Subcutaneous abdominal adipose tissue (tissue), 5 donors: ENCODE results near the gene CTNNA3.

Experiments used
- H3K27ac ChIP-seq: one replicate; pipeline ENCODE4 v1.7.0; 2013; ENCODE audit warnings: low read depth, mild to moderate bottlenecking, inconsistent platforms, low read length, moderate library complexity
- H3K27me3 ChIP-seq, 5 donors: one replicate each; pipeline ENCODE4 v1.7.0; 2013; ENCODE audit warnings: low read length in 5 of 5, inconsistent platforms in 1 of 5; ENCODE audit not compliant: control insufficient read depth in 5 of 5, insufficient read depth in 4 of 5
- H3K36me3 ChIP-seq, 5 donors: one replicate each; pipeline ENCODE4 v1.7.0; 2013; ENCODE audit warnings: low read length in 5 of 5; ENCODE audit not compliant: control insufficient read depth in 5 of 5, insufficient read depth in 5 of 5
- H3K4me1 ChIP-seq, 5 donors: one replicate each; pipeline ENCODE4 v1.7.0; 2013; ENCODE audit warnings: low read length in 5 of 5, mild to moderate bottlenecking in 3 of 5, moderate library complexity in 1 of 5; ENCODE audit not compliant: control insufficient read depth in 5 of 5, insufficient read depth in 5 of 5
- H3K4me3 ChIP-seq, 5 donors: one replicate each; pipeline ENCODE4 v1.7.0; 2013; ENCODE audit warnings: low read length in 5 of 5, low read depth in 1 of 5
- H3K9ac ChIP-seq, 5 donors: one replicate each; pipeline ENCODE4 v1.7.0; 2013; ENCODE audit warnings: low read length in 5 of 5, mild to moderate bottlenecking in 4 of 5, moderate library complexity in 3 of 5
- H3K9me3 ChIP-seq, 5 donors: one replicate each; pipeline ENCODE4 v1.7.0; 2013; ENCODE audit warnings: low read length in 5 of 5; ENCODE audit not compliant: control insufficient read depth in 5 of 5
- donor health status: healthy.
- donor health status: healthy.
- donor health status: healthy.
- donor health status: healthy.
- donor health status: healthy.

CTNNA3 gene

DNA sequence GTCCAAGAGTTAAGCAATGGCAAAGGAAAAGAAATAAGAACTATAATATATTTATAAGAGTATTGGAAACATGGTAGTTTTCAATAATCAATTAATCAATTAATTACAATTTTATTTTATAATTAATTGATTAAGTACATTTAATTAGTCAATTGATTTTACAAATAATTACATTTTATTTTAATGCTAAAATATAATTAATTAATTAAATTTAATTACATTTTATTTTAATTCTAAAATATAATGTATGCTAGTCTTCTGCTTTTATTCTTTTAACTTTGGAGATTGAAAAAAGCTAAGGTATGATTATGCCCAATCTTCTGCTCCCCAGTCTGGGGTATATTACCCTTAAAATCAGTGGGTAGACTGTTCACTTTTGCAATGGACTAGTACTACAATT is 1456.9 kb downstream of the CTNNA3 start:
- Histone ChIP-seq H3K4me1 (no peaks in the 10 kb centered on the region), H3K9ac (no peak overlapping the region), H3K36me3 (no peaks in the 10 kb centered on the region), H3K4me3 (no peak overlapping the region), H3K27me3 (no peaks in the 10 kb centered on the region), H3K9me3 (no peaks in the 10 kb centered on the region), H3K27ac (no peak overlapping the region)

DNA sequence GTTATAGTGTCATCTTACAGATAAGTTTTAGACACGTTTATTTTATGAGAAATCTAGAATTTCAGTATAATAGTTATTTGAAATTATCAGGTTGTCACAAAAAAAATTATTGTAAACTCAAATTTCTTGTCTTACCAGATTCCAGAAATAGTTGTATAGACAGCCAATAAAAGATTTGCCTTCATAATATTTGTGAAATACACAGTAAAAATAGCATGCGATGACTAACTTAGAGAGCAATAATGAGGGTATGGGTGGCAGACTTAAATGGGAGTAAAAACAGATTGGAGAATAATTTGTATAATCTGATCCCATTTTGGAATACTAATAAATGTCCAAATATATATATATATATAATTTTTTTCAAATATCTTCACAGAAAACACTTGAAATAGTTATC is 1457.7 kb downstream of the CTNNA3 start:
- H3K9ac ChIP-seq = no peak overlapping the region
- H3K27me3 ChIP-seq = no peaks in the 10 kb centered on the region
- no peaks in the 10 kb centered on the region for H3K36me3 ChIP-seq
- no peaks in the 10 kb centered on the region for H3K9me3 ChIP-seq
- no peaks in the 10 kb centered on the region for H3K4me1 ChIP-seq
- no peak overlapping the region for H3K4me3 ChIP-seq
- H3K27ac ChIP-seq = no peak overlapping the region

- no peaks in the 10 kb centered on the region for H3K36me3 ChIP-seq
- no peak overlapping the region for H3K4me3 ChIP-seq
- peaks cover 0 to 7% (median 5%) of the 10 kb centered on the region in 5 donors for H3K9me3 ChIP-seq
- H3K4me1 ChIP-seq = no peaks in the 10 kb centered on the region
- H3K9ac ChIP-seq = no peak overlapping the region
- no peak overlapping the region for H3K27ac ChIP-seq
- H3K27me3 ChIP-seq = no peaks in the 10 kb centered on the region
These were observed 1461.1 kb downstream of the CTNNA3 start for GRCh38 chr10:66234872-66235271.

- Histone ChIP-seq H3K27ac (no peak overlapping the region), H3K4me3 (no peak overlapping the region), H3K4me1 (no peaks in the 10 kb centered on the region), H3K36me3 (no peaks in the 10 kb centered on the region), H3K9ac (no peak overlapping the region), H3K27me3 (no peaks in the 10 kb centered on the region), H3K9me3 (peaks cover 0 to 15% (median 7%) of the 10 kb centered on the region in 5 donors)
These were observed 1467.1 kb downstream of the CTNNA3 start for GRCh38 chr10:66228887-66229286.

DNA sequence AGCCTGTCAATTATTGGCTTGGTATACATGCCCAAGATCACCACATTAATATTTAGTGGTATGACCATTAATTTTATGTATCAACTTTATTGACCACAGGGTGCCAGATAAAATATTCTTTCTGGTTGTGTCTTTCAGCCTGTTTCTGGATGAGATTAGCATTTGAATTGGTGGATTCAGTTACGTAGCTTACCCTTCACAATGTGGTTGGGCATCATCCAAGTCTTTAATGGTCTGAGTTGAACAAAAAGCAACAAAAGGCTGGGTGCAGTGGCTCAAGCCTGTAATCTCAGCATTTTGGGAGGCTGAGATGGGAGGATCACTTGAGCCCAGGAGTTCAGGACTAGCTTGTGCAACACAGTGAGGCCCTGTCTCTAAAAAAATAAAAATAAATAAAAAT is 1472.3 kb downstream of the CTNNA3 start:
- Histone ChIP-seq H3K4me1 (no peaks in the 10 kb centered on the region), H3K36me3 (no peaks in the 10 kb centered on the region), H3K27me3 (no peaks in the 10 kb centered on the region), H3K9ac (no peak overlapping the region), H3K4me3 (no peak overlapping the region), H3K9me3 (peaks cover 0 to 5% (median 0%) of the 10 kb centered on the region in 5 donors), H3K27ac (no peak overlapping the region)

DNA sequence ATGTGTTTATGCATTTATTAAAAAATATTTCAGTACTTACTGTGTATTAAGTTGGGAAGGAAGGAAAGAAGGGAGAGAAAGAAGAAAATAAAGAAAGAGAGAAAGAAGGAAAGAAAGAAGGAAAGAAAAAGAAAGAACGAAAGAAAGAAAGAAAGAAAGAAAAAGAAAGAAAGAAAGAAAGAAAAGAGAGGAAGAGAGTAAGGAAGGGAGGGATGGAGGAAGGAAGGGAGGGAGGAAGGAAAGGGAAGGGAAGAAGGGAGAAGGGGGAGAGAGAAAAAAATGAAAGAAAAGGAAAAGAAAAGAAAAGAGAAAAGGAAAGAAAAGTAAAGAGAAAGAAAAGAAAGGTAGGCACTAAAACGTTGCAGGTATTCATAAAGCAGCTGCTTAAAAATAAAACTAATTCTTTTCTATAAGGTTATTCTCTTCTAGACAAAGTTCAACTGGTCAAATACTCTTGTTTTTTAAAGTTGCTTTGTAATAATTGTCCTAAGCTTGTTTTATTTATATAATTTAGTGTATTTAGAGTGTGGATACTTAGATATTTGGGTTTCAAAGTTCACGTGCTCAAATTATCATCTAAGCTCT is 1473.4 kb downstream of the CTNNA3 start:
- Histone ChIP-seq H3K9ac (no peak overlapping the region), H3K4me1 (no peaks in the 10 kb centered on the region), H3K4me3 (no peak overlapping the region), H3K36me3 (no peaks in the 10 kb centered on the region), H3K27me3 (no peaks in the 10 kb centered on the region), H3K27ac (no peak overlapping the region), H3K9me3 (peaks cover 0 to 5% (median 0%) of the 10 kb centered on the region in 5 donors)

- no peaks in the 10 kb centered on the region for H3K4me1 ChIP-seq
These were observed 1476.9 kb downstream of the CTNNA3 start for GRCh38 chr10:66218981-66219587.

GRCh38 chr10:66218289-66218688 is 1477.7 kb downstream of the CTNNA3 start:
- no peaks in the 10 kb centered on the region for H3K4me1 ChIP-seq
- no peaks in the 10 kb centered on the region for H3K27me3 ChIP-seq
- H3K9me3 ChIP-seq = no peaks in the 10 kb centered on the region
- no peak overlapping the region for H3K9ac ChIP-seq
- no peak overlapping the region for H3K27ac ChIP-seq
- H3K36me3 ChIP-seq = no peaks in the 10 kb centered on the region
- H3K4me3 ChIP-seq = no peak overlapping the region

More at GRCh38 chr10:66218981-66219587, 1476.9 kb downstream of the CTNNA3 start:
- Histone ChIP-seq H3K9me3 (no peaks in the 10 kb centered on the region), H3K36me3 (no peaks in the 10 kb centered on the region), H3K27ac (no peak overlapping the region), H3K4me3 (no peak overlapping the region), H3K9ac (no peak overlapping the region), H3K27me3 (no peaks in the 10 kb centered on the region)

DNA sequence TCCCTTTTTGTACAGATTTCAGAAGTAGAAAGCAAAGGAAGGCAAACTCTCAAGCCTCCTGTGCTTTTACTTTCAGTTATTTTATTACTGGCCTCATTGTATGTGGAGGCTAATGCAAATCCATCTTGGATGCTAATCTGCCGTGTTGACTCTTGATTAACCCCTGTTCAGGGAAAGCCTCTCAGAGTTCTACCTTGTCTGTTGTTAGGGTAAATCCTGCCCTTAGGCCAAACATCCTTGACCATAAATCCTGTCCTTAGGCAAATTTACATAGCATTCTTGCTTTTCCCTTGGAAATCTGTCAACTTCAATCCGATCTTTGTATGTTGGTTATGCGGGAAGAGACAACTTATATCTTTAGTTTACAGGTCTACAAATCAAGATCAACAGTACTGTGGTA is 1480.1 kb downstream of the CTNNA3 start:
- H3K27ac ChIP-seq = no peak overlapping the region
- no peaks in the 10 kb centered on the region for H3K9me3 ChIP-seq
- no peak overlapping the region for H3K9ac ChIP-seq
- no peaks in the 10 kb centered on the region for H3K27me3 ChIP-seq
- no peaks in the 10 kb centered on the region for H3K4me1 ChIP-seq
- H3K4me3 ChIP-seq = no peak overlapping the region
- H3K36me3 ChIP-seq = no peaks in the 10 kb centered on the region

GRCh38 chr10:66214721-66215404 is 1481.1 kb downstream of the CTNNA3 start:
- Histone ChIP-seq H3K27me3 (no peaks in the 10 kb centered on the region), H3K4me1 (no peaks in the 10 kb centered on the region), H3K4me3 (no peak overlapping the region), H3K9ac (no peak overlapping the region), H3K27ac (no peak overlapping the region), H3K9me3 (no peaks in the 10 kb centered on the region), H3K36me3 (no peaks in the 10 kb centered on the region)
